NCI-H187 (cell line): ENCODE measurements around the gene SPATA13.
"Not testable (repeated sequence)": the region's sequence is repeated elsewhere in the genome, so short reads cannot be mapped to it uniquely, and the experiment has no call there.

Experiments
- DNase-seq, 2 experiments: peaks; one replicate each; lab custom pipeline; 2025; lab: John Stamatoyannopoulos, UW

SPATA13 gene

DNA sequence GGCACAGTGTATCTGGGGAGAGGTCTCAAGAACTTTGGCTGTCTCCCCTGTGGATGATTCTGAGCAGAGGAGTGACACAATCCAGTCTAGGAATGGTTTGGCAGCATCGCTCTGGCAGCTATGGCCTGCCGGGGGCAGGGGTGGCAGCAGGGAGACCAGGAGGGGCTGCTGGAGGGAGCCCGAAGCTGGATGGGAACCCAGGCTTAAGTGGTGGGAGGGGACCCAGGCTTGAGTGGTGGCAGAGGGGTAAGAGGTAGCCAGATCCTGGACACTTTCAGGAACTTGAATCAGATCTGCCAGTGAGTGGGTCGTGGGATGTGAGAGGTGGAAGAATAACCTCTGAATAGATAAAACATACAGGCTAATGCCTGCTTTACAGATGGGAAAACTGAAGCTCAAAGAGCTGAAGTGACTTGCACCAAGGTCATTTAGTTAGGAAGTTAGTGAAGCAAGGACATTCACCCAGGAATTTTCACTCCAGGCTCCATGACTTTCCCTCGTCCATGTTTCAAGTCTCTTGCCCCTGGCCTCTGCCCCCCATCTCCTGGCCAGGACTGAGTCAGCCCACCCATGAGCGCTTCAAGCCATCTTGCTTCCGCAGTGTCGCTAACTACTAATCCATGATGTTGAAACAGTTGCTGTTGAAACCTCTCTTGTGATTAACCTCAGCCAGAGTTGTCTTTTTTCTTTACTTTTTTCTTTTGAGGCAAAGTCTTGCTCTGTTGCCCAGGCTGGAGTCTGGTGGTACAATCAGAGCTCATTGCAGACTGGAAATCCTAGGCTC lies 119.0 kb downstream of the SPATA13 start:
- DNase-seq = no peak

DNA sequence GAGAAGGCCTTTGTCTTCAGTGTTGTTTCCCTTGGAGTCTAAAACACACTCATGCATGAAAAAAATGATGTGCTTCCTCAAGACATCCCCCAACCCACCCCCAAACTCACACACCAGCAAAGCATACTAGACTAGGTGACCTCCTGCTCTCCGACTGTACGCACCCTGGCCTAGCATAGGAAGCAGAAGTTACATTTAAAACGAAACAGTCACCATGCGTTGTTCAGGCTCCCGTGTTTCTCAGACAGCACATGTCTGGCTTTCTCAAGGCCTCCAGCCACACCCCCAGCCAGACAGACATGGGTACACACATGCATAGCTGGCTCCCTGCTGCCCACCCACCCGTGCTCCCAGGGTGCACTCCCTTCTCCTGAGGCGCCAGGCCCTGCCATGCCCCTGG lies 120.2 kb downstream of the SPATA13 start:
- no peak for DNase-seq

DNA sequence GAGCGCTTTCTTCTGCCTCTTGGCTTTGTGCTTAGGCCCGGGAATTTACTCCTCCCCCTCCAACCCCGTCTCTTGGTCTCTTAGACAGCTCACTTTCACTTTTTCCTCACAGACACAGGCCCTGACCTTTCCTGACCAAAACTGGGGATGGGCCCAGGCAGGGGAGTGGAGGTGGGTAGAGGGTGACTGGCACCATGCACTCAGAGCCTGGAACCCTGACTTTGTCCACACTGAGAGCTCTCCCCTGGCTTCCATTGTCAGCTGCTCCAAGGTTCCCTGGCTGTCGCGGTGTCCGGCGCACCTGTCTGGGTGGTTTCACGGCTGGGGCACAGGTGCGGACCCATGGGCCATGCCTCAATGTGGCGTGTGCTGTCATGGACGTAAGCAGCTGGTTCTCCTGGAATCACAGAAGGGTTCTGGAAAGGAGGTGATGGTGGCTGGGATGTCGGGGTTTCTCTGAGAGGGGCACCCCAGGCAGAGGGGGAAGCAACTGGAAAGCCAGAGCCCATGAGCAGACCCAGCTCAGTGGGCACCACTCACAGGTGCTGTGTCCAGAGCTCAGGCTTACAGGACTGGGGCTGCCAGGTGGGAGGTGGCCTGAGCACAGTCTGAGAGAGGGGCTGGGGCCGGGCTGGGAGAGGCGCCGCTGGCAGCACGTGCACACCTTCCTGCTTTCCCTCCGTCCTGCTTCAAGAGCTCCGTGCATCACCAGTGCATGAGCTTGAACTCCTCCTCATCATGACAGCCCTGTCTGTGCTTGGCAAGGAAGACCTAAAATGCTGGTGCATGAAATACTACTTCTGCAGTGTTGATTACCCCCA lies 120.9 kb downstream of the SPATA13 start:
- no peak for DNase-seq

DNA sequence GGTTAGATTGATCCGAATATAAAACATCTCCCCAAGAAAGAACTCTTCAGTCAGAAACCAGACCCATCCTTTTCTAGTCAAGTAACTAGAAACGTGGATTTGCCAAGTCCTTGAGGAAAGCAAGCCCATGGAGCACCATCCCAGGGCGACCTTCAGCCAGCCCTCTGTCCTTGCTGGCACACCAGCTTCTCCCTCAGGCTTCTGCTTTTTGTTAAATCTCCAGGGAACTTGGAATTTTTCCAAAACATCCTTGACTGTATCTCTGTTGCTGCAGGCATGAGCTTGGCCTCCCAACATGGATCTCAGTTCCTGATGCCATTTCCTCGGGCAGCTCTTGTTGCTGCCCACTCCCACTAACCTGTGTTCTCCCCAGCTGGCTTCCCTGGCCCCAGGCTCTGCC lies 121.7 kb downstream of the SPATA13 start:
- DNase-seq = no peak

DNA sequence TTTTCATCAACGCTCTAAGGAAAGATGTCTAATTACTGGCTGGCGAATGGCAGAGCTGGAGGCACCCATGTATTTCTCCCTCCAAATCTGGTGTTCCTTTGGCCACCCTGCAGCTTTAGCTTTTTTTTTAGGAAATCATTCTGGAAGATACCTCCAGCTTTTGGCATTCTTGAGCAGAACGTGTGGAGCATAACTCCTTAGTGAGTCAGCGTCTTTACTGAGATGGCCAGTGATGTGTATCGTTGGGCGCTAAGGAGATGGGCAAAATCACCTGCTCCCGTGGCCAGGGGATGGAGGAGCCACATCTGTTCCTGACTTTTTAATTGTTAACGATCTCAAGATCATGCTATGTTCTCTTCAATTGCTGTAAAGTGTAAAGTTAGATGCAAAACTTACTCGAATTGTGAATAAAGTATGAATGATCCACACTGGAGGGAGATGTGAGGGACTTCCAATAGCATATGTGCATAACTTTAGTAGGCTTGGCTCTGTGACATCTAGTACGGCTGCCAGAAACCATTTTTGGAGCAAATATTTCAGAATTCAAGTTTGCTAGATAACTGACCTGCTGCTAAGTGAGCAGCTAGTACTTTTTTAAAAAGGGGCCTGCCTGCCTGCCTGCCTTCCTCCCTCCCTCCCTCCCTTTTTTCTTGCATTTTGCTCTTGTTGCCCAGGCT lies 124.5 kb downstream of the SPATA13 start:
- DNase-seq = no peak

DNA sequence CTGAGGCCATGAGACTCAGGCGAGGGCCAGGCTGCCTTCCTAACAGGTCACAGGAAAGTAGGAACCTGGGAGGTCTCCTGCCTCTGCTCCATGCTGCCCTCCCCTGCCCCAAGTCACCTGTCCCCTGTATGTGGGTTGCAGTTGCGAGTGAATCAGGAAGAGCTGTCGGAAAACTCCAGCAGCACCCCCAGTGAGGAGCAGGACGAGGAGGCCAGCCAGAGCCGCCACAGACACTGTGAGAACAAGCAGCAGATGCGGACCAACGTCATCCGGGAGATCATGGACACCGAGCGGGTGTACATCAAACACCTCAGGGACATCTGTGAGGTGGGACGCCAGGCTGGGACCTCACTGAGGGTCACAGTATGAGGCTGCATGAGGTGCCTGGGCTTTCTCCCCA lies 126.1 kb downstream of the SPATA13 start:
- no peak for DNase-seq

DNA sequence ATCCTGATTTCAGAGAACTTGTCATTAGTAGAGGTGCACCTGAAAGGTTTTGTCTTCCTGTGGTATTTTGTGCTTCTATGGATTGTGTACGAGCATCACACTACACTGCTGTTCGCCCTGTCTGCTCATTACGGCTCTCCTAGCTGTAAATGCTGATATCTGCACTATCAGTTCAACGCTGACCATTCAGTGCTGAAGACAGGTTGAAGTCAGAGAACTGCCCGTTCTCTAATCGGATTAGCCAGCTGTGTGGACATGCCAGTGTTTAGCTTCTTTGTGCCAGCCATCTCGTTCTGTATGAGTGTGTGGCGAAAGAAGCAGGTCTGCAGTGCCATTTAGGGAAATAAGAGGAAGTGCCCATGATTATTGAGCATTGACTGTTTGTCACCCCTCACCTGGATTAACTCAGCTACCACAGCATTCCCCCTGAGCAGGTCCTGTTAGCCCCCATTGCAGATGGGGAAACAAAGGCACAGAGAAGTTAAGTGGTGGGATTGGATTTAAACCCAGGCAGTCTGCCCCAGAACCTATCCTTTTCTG lies 127.3 kb downstream of the SPATA13 start:
- DNase-seq = no peak

DNA sequence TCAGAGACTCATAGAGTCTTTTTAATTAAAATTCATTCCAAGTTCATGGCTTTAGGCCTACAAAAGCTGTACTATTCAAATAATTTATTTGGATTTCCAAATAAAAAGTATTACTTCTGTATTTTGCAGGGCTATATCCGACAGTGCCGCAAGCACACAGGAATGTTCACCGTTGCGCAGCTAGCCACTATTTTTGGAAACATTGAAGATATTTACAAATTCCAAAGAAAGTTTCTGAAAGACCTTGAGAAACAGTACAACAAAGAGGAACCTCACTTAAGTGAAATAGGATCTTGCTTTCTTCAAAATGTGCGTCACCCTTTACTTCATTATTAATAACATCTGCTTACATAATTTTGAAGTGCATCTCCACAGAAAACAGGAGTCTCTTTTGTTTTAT lies 128.3 kb downstream of the SPATA13 start:
- DNase-seq = no peak

DNA sequence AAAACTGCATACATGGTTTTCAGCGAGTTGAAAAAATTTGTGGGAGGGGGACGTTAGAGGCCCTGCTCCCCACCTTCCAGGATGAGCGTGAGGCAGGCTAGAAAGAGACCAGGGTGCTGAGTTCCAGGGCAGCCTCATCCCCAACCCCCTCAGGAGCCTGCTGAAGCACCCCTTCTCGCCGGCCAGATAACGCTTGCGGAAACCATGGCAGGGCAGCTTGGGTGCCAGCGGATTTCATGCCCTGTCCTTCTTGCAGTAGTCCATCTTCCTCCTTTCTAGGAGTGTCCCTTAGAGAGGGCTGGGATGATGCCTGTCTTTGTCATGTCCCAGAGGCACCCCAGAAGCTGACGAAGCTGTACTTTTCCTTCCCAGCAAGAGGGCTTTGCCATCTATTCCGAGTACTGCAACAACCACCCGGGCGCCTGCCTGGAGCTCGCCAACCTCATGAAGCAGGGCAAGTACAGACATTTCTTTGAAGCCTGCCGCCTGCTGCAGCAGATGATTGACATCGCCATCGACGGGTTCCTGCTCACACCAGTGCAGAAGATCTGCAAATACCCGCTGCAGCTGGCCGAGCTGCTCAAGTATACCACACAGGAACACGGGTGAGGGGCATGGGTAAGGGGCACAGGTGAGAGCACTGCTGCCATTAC lies 129.9 kb downstream of the SPATA13 start:
- DNase-seq = no peak

DNA sequence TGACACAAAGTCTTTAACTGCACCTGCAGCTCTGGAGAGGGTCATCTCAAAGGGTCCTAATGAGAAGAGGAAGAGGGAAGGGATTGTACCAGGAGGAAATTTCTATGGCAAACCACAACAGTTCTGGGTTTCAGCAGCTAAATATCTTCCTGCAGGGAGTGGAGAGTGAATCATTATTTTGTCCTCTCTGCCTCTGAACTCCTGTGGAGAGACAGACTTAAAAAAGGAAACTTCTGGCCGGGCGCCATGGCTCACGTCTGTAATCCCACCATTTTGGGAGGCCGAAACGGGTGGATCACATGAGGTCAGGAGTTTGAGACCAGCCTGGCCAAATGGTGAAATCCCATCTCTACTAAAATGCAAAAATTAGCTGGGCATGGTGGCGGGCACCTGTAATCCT lies 132.0 kb downstream of the SPATA13 start:
- DNase-seq = no peak

DNA sequence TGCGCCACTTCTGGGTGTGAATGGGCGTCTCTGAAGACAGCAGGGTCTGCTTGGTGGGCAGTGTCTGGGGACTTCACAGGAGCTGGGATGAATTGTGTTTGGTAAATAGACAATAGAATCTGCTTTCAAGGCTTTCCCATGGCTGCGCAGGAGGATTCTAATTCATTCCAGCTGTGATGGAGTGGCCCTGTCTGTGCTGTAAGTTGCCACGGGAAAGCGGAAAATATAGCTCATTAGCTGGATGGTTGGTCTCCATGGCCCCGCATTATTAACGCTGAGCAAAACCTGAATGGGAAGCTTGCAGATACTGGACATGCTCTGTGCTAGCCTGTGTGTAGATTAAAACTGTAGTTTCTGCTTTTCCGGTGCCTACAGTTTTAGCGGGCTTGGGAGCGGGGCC lies 133.2 kb downstream of the SPATA13 start:
- no peak for DNase-seq

DNA sequence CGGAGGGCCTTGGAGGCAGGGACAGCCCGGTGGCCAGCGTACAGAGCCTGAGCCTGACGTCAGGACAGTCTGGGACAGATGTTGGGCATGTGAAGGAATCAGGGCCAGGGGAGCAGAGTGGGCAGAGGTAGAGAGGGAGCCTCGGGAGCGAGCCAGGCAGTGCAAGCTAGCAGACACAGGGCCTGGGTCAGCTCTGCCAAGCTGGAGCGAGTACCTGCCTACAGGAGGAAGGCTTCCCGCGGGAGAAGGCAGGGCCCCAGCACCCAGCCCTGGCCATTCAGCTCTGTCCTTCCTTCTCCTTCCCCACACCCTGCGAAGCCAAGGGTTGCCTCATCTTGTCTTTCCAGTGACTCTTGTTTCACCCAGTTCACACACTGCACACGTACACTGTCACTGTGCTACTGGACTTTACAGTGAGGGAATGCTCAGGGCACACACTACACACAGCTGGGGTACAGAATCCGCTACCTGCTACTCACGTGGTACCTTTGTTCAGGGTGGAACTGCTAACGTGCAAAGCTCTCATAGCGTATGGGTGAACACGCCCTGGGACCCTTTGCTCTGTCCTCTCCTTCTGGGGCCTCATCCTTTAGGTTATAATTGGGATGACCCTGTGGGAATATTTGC lies 139.1 kb downstream of the SPATA13 start:
- DNase-seq = no peak

DNA sequence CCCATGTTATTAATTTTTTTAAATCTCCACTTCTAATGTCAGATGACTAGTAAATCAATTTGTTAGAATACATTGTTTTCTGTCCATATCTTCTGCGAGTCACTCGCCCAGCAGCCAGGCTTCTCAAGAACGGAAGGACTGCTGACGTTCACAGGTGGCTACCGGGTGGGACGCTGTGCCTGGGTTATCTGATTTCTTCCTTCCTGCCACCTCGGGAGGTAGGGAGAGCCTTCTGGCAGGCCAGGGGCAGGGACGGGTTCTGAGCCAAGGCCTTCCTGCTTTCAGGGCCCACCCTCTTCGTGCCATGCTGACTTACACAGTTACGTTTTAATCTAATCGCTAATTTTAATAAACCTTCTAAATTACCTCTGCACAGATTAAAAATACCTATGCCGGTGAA lies 140.9 kb downstream of the SPATA13 start:
- DNase-seq = no peak

DNA sequence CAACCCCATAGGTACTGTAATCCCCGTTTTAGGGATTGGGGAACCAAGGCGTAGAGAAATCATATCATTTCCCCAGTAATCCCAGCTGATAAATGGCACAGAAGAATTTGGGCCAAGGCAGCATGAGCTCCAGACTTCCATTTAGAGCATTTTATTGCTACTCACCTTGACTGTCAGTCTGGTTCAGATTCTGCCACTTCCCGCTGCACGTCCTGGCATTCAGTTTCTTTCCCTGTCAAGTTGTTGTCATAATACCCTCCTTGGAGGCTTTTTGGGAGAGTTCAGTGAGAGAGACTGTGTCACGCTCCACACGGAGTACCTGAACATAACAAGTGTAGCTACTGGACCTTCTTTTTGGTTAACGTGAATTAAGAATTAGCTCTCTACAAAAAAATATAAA lies 141.4 kb downstream of the SPATA13 start:
- DNase-seq = no peak

DNA sequence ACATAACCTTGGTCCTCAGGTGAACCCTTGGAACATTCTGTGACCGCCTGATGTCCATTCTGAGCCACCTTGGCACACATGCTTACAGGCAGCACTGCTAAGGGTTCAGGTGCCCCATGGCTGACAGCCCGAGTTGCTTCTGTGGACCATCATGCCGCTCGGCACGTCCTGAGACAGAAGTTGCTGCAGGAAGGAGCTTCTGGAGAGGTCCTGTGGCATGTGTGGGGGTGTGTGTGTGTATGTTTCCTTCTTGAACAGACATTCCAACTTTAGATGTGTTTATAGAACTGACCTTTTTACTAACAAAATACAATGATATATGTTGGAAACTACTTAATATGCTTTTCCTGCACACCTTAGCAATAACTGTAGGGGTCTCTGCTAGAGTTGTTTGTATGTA lies 144.1 kb downstream of the SPATA13 start:
- no peak for DNase-seq

DNA sequence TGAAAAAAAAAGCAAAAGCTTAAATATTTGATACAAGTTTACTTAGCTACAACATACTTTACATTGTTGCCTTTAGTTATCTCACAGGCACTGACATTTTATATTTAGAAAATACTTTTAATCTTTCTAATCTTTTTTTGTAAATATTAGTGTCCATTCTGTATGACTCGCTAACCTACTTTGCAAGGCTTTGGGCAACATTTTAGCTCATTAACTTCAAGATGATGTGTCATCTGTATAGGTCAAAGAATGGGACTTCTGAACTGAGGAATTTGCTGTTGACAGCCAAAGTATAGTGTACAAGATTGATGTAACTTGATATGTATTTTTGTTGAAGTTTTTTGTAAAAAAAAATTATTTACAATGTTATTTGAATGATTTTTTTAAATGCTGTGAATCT lies 146.1 kb downstream of the SPATA13 start:
- DNase-seq = no peak

DNA sequence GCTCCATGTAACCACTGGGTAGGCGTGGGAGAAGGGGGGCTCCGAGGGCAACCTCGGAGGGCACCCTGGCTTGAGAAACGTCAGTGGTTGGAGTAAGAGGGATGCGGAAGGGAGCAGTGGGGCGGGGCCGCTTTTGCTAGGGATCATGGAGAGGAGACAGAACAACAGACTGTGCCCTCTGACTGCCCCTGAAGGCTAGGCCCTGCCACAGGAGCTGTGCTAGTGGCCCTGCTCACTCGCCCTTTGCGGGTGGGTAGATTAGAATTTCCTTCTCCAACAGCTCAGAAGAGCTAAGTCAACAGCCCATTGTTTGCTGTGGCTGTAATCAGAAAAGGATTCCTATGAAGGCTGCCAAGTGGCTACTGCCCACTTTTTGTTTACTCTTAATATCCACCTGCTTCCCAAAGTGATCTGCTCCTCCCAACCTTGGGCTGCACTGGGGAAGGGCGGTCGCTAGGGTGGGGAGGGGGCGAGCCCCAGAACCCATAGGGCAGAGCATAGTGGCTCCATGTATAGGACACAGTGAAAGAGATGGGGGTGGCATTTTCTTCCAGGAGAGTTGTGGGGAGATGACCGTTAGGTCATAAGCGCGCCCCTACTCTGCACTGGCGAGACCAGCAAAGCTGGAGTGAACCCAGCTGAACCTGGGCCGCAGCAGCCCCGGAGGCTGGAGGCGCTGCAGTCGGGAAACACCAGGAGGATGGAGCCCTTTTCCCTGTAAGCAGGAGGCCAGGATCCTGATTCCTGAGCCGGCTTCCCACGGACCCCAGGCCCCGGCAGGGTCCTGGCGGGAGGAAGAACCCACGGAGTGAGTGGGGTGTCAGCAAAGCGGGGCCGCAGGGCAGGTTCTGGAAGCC lies 146.9 kb downstream of the SPATA13 start:
- DNase-seq = no peak

DNA sequence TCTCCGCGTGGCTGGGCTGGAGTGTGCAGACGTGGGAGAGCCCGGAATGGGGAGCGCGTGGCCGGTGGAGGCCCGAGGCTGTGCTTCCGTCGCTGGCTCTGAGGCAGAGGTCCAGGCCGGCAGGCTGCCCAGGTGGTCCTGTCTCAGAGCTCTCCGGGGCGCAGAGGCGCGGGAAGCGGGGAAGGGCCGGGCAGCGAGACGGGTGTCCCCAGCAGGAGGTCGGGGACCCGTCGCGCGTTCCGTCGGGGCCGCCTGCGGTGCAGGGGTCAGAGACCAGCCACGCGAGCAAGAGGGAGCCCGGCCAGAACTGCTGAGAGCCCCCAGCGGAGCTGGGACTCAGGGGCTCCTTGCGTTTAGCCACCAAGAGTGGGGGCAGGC lies 147.5 kb downstream of the SPATA13 start:
- no peak for DNase-seq

DNA sequence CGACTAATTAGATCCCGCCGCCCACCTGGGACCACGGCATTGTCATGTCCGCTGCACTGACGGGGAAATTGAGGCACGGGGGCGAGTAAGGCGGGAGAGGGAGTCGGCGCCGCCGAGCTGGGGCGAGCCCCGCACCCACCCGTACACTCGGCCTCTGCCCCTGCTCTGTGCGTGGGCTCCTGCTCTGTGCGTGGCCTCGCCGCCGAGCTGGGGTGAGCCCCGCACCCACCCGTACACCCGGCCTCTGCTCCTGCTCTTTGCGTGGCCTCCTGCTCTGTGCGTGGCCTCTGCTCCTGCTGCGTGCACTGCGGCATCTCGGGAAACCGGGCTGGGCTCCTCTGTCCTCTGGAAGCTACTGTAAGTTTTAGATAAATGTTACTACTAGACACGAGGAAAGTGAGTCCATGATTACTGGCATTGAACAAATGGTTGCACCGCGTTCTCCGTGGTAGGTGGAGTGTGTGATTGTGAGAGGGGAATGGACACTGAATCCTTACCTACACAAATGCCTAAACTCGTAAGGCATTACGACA lies 148.0 kb downstream of the SPATA13 start:
- no peak for DNase-seq

DNA sequence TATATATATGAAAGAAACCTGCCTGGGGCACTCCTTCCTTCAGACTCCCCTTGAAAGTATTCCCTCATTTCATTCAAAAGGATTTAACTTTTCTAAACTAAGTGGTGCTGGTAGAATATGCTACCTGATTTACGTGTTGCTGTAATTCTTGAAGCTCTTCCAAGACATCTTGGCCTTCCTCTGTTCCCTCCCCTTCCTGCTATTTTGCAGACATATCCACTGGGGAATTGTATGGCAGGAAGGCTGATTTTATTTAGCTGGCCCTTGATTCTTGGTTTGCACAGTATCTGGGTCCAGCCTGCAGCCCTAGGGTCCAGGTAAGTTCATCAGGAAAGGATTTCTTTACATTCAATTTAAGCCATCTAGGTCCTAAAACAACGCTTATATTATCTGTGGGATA lies 148.8 kb downstream of the SPATA13 start, which contains the start of gene C1QTNF9:
Gene C1QTNF9 (plus strand): TSS at position 281 of the 400 bp plus-strand sequence. CDS start 6,424 bp downstream, outside the sequence.
- not testable (repeated sequence) for DNase-seq
